GM12875 (cell line): Measurements from ENCODE around the gene AOC2.

Experiments
- H3K4me3 ChIP-seq: one replicate; pipeline ENCODE4 v1.5.1; 2011; ENCODE audit warnings: low read depth, low read length, control low read depth
- CTCF ChIP-seq: IDR thresholded peaks from 2 replicates; pipeline ENCODE4 v1.5.1; 2011; ENCODE audit warnings: low read depth, mild to moderate bottlenecking, control low read depth, inconsistent platforms, low read length, moderate library complexity, borderline replicate concordance; ENCODE audit not compliant: insufficient read depth

Gene AOC2

GRCh38 chr17:42798383-42799380, 45.7 kb upstream of the AOC2 start, which contains the start of the genes CNTD1 and COA3:
TSS of gene CNTD1 (plus strand) at chr17:42798861. CDS start at chr17:42799068, 207 bp downstream.
TSS of gene COA3 (minus strand) at chr17:42798704. CDS start at chr17:42798681, 23 bp downstream.
- H3K4me3 ChIP-seq = peak within 1 kb of the TSS; percentile 75
- TF ChIP-seq CTCF = no peak

- H3K4me3 ChIP-seq = no peak overlapping the region
- TF ChIP-seq CTCF = no peak
Measured at GRCh38 chr17:42803074-42803883, 41.1 kb upstream of the AOC2 start.

- no peak overlapping the region for H3K4me3 ChIP-seq
- TF ChIP-seq CTCF = no peak
Measured at GRCh38 chr17:42804918-42805367, 39.4 kb upstream of the AOC2 start.

GRCh38 chr17:42806249-42806648, 38.1 kb upstream of the AOC2 start:
- no peak overlapping the region for H3K4me3 ChIP-seq
- TF ChIP-seq CTCF = no peak

- no peak overlapping the region for H3K4me3 ChIP-seq
- TF ChIP-seq CTCF = no peak
Measured at GRCh38 chr17:42809250-42809649, 35.1 kb upstream of the AOC2 start.

- H3K4me3 ChIP-seq = no peak overlapping the region
- TF ChIP-seq CTCF = no peak
Measured at GRCh38 chr17:42814633-42815399, 29.6 kb upstream of the AOC2 start.
